Stimulated activated CD4-positive, alpha-beta T cell treated with anti-CD3 and anti-CD28 coated beads, Interleukin-1b, Interleukin-23, amount 100 ng/mL, for 4 hours (primary cell): ENCODE data around the gene NR4A1.

Experiments used
- DNase-seq, 2 donors: peaks; one replicate each; pipeline ENCODE4 v3.0.0-alpha.2; 2020; ENCODE audit warnings: low read depth in 2 of 2

NR4A1 gene

DNA sequence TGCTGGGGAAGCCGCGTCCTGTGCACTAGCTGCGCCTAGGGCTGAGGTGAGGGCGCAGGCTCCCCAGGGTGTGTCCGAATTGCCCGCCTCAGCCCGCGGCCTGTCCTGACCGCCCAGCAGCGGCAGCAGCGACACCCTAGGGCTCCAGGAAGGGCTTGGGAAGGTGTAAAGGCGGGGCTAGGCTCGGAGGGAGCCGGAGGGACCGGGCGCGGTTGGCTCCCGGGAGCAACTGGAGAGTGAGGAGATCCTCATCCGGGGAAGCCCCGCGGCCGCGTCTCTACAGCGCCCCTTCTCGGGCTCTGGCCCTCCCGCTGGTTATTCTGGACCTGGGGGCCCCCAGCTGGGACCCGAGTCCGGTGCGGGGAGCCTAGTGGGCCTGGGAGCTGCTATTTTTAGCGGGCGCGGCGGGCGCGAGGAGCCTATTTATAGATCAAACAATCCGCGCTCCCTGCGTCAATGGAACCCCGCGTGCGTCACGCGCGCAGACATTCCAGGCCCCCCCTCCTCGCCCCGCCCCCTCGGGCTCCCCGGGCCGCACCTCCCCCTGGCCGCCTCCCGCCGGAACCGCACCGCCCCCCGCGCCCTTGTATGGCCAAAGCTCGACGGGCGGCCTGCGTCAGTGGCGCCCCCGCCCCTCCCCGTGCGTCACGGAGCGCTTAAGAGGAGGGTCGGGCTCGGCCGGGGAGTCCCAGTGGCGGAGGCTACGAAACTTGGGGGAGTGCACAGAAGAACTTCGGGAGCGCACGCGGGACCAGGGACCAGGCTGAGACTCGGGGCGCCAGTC lies at the start of gene NR4A1:
NR4A1 (plus strand) TSS at position 685 of the 784 bp plus-strand sequence. CDS start 2,887 bp downstream, outside the sequence.
- peak; percentile 99 to 100 for DNase-seq

- DNase-seq, result no peak
Measured at GRCh38 chr12:52003016-52003550, 48.2 kb upstream of the NR4A1 start.

GRCh38 chr12:52003591-52003990 lies 47.7 kb upstream of the NR4A1 start:
- DNase-seq, result no peak

DNA sequence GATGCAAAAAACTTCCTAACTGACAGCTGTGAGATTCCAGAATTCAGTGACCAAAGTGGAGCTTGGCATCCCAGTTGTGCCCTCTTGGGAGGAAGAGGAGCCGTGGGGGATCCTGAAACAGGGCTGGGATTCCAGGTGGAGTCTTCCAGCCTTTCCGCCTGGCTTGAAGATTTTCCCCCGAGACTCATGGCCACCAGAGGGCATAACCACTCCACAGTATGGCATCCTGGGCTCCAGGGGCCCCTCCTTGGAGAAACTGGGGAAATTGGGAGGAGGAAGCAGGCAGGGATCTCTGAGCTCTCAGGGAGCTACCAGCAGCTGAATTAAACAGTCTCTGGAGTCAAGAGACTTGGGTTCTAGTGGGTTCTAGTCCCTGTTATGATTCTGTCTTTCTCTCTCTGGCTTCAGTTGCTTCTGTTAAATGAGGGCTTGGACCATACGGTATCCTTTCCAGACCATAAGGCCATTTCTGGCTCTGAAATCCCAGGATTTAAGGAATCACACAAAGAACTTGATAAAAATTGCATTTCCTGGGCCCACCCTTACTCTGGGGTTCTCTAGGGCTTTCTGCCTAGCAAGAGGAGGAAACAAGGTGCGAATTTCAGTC lies 47.1 kb upstream of the NR4A1 start:
- DNase-seq, result no peak

- no peak for DNase-seq
Measured at GRCh38 chr12:52005218-52005902, 45.9 kb upstream of the NR4A1 start.

GRCh38 chr12:52005903-52006703 lies 45.1 kb upstream of the NR4A1 start:
- DNase-seq, result no peak

- DNase-seq, result peak; percentile 78
Measured at GRCh38 chr12:52006726-52007157, 44.5 kb upstream of the NR4A1 start, which contains the start of gene TAMALIN. TSS of gene TAMALIN (plus strand) at chr12:52006946. CDS start at chr12:52007020, 74 bp downstream.

GRCh38 chr12:52007158-52007921 lies 43.9 kb upstream of the NR4A1 start:
- peak; percentile 40 to 51 for DNase-seq

GRCh38 chr12:52007982-52008510 lies 43.2 kb upstream of the NR4A1 start:
- no peak for DNase-seq

- DNase-seq, result no peak
Measured at GRCh38 chr12:52009081-52009751, 42.0 kb upstream of the NR4A1 start.

DNA sequence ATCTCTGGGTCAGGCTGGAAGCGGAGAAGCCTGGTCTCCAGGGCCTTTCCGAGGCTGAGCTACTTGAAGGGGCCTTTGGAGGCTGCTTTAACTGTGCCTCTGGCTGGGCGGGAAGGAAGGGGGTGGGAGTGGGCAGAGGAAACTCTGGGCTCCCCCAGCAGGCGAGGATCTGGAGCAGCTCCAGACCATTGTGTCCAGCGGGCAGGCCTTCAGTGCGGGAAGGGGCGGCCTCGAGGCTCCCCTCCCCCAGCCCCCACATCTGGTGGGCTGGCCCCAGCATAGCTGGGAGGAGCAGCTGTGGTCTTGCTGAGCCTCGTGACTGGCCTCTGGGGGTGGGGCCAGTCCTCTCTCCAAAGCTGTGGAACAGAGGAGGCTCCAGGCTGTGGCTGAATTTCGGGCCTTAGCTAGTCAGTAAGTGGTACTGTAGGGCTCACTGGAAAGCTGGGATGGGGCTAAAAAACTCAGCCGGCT lies 41.1 kb upstream of the NR4A1 start:
- no peak for DNase-seq

GRCh38 chr12:52010692-52011601 lies 40.3 kb upstream of the NR4A1 start:
- no peak for DNase-seq

DNA sequence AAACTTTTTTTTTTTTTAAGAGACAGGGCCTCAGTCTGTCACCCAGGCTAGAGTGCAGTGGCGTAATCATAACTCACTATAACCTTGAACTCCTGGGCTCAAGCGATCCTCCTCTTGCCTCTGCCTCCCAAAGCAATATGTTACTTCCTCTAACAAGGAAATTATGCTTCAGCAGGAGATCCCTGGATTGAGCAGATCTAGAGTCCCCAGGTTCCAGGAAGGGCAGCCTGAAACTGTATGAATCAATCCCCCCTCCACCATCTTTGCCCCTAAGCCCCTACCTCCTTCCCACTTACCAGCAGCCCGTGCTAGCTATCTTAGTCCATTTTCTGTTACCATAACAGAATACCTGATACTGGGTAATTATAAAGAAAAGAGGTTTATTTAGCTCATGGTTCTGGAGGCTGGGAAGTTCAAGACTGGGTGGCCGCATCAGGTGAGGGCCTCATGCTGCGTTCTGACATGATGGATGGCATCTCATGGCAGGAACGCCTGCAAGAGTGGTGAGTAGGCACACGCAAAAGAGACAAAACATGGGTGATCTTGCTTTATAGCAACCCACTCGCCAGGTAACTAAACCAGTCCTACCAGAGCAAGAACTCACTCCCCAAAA lies 39.5 kb upstream of the NR4A1 start:
- DNase-seq, result no peak

DNA sequence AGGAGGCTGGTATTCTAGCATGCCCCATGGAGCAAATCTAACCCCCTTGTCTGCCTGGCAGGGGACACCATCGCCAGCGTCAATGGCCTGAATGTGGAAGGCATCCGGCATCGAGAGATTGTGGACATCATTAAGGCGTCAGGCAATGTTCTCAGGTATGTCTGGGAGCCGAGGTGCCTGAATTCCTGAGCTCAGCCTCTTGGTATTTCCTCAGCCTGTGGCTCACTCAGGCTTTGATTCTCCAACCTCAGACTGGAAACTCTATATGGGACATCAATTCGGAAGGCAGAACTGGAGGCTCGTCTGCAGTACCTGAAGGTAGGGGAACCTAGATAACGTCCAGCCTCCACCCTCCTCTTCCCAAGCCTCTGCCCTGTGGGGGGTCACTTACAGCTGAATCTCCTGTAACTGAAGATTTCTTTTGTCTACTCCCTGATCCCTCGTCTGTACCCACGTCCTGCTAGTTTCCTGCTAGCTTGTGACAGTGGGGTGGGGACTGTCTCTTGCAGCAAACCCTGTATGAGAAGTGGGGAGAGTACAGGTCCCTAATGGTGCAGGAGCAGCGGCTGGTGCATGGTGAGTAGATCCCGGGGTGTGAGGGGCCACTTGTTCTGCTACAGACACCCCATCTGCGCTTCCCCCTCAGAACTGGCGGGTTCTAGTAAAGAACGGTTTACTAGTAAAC lies 37.5 kb upstream of the NR4A1 start:
- no peak for DNase-seq

DNA sequence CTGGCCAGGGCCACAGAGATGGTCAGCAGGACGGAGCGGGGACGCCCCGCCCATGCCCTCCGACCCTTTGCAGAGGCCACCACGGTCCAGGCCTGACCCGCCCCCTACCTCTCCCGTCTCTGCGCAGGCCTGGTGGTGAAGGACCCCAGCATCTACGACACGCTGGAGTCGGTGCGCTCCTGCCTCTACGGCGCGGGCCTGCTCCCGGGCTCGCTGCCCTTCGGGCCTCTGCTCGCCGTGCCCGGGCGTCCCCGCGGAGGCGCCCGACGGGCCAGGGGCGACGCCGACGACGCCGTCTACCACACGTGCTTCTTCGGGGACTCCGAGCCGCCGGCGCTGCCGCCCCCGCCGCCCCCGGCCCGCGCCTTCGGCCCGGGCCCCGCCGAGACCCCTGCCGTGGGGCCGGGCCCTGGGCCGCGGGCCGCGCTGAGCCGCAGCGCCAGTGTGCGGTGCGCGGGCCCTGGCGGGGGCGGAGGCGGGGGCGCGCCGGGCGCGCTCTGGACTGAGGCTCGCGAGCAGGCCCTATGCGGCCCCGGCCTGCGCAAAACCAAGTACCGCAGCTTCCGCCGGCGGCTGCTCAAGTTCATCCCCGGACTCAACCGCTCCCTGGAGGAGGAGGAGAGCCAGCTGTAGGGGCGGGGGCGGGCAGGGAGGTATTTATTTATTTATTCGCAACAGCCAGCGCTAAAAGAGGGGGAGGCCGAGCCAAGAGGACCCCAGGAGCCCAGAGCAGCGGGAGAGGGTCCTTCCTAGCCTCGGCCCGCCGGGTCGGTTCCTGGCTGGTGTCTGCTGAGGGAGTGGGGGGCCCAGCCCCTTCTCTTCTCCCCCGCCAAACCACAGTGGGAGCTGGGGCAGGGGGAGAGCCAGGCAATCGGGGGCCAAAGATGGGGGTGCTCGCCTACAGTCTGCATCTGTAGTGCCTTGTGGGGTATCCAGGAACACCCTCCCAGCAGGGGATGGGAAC lies 36.4 kb upstream of the NR4A1 start:
- no peak for DNase-seq

- DNase-seq, result no peak
Measured at GRCh38 chr12:52015532-52016041, 35.7 kb upstream of the NR4A1 start.
